ENCODE data around the gene WDR41.

WDR41 gene

DNA sequence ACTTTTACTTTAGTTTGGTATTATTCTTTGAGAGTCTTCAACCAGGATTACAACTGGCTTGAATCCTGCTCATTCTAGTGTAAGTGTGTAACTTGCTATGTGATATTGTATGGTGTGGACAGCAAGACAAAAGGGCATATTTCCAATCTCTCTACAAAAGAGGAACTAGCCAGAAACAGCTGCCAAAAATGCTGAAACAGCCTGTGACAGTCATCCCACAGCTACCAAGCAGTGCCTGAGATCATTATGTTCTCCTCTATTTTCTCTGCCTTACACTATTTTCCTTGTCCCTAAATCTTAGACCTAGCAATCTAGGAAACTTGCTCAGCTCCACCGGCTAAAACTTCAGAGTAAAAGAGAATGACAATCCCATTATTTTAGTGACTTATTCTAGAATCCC, 42.8 kb downstream of the WDR41 start:
- TF ChIP-seq CTCF (IDR thresholded peaks at IDR 0.05; ENCODE audit: low read depth, low read length, missing control alignments), result no peak
- no peak overlapping the region for H3K4me3 ChIP-seq (ENCODE audit: low read depth, low read length)
- in situ Hi-C loops (cut with HindIII; ENCODE audit: low sequenced_read_pairs), result loop anchor here (25.0 kb wide), 1 partner anchor 312 kb away; no protein-coding TSS in a partner anchor
- DNase-seq (ENCODE audit: low read depth), result no peak

GRCh38 chr5:77448831-77449230, 43.3 kb downstream of the WDR41 start:
- TF ChIP-seq CTCF (IDR thresholded peaks at IDR 0.05; ENCODE audit: low read depth, low read length, missing control alignments), result no peak
- in situ Hi-C loops (cut with HindIII; ENCODE audit: low sequenced_read_pairs), result loop anchor here (25.0 kb wide), 1 partner anchor 312 kb away; no protein-coding TSS in a partner anchor
- H3K4me3 ChIP-seq (ENCODE audit: low read depth, low read length), result no peak overlapping the region
- no peak for DNase-seq (ENCODE audit: low read depth)

- H3K4me3 ChIP-seq (ENCODE audit: low read depth, low read length), result no peak overlapping the region
- no peak for TF ChIP-seq CTCF (IDR thresholded peaks at IDR 0.05; ENCODE audit: low read depth, low read length, missing control alignments)
- in situ Hi-C loops (cut with HindIII; ENCODE audit: low sequenced_read_pairs), result loop anchor here (25.0 kb wide), 1 partner anchor 307 kb away; no protein-coding TSS in a partner anchor
- DNase-seq (ENCODE audit: low read depth), result no peak
Measured at GRCh38 chr5:77444356-77444755, 47.8 kb downstream of the WDR41 start.

GRCh38 chr5:77443670-77444069, 48.4 kb downstream of the WDR41 start:
- DNase-seq (ENCODE audit: low read depth), result no peak
- H3K4me3 ChIP-seq (ENCODE audit: low read depth, low read length), result no peak overlapping the region
- in situ Hi-C loops (cut with HindIII; ENCODE audit: low sequenced_read_pairs), result loop anchor here (25.0 kb wide), 1 partner anchor 306 kb away; no protein-coding TSS in a partner anchor
- no peak for TF ChIP-seq CTCF (IDR thresholded peaks at IDR 0.05; ENCODE audit: low read depth, low read length, missing control alignments)

GRCh38 chr5:77438071-77438470, 54.0 kb downstream of the WDR41 start:
- no peak for TF ChIP-seq CTCF (IDR thresholded peaks at IDR 0.05; ENCODE audit: low read depth, low read length, missing control alignments)
- DNase-seq (ENCODE audit: low read depth), result no peak
- H3K4me3 ChIP-seq (ENCODE audit: low read depth, low read length), result no peak overlapping the region
- in situ Hi-C loops (cut with HindIII; ENCODE audit: low sequenced_read_pairs), result loop anchor here (25.0 kb wide), 1 partner anchor 301 kb away; no protein-coding TSS in a partner anchor

DNA sequence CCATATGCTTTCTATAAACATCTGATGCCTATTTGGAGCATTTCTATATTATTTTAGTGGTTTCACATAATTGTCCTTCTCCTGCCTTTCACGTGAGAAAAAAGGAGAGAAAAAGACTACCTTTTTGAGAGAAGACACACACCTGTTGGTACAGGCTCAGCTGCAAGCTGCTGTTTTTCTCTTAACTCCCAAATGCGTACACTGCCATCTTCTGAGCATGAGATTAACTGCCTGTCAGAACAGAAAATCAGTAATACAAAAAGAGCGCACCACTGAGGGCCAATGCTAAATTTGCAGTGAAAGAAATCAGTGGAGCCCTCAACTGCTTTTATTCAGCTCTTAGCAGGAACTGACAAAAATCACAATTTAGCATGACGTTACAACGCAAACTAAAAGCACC, 54.9 kb downstream of the WDR41 start:
- no peak for TF ChIP-seq CTCF (IDR thresholded peaks at IDR 0.05; ENCODE audit: low read depth, low read length, missing control alignments)
- no peak overlapping the region for H3K4me3 ChIP-seq (ENCODE audit: low read depth, low read length)
- in situ Hi-C loops (cut with HindIII; ENCODE audit: low sequenced_read_pairs), result loop anchor here (25.0 kb wide), 1 partner anchor 300 kb away; no protein-coding TSS in a partner anchor
- no peak for DNase-seq (ENCODE audit: low read depth)
